22Rv1 (cell line): ENCODE results near the gene CLSTN2.

Experiments used
- CTCF ChIP-seq: fragments of 450-650 bp; IDR thresholded peaks from 2 replicates; pipeline ENCODE4 v1.5.1; 2017; ENCODE audit warnings: mild to moderate bottlenecking
- ZFX ChIP-seq: fragments of 450-650 bp; IDR thresholded peaks from 2 replicates; pipeline ENCODE4 v1.6.1; 2017; ENCODE audit warnings: antibody characterized with exemption, borderline replicate concordance

DNA sequence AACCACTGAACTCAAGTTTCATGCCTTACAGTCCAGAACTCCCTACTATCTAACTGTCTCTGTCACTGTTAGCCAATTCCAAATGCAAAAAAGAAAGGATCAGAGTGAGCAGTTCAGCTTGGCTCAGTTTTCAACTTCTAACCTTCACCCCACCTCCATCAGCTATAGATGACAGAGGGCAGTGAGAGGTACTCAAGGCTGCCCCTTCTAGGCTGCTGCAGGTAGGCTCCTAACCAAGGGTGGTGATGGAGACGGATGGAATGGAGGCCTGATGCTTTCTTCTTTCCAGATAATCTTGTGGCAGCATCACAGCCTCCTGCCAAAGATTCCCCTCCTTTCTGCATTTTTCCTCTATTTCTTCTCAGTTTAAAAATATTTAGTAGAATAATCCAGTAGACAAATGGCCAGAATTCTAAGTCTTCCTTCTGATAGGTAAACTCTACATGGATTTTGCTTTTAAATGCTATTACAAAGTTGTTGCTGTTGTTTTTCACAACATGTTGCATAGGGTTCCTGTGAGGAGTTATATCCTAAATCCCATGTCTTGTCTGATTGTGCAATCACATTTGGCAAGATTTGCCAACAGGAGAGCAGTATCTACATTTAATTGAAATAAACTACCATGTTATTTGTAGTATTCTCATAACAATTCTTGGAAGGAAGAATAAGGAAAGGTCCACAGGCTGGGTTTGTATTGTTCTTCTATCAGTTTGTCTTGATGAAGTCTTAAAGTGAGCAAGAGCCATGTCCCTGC is 441.3 kb downstream of the CLSTN2 start:
- no peak for TF ChIP-seq CTCF
- TF ChIP-seq ZFX: no peak
